GM12874 (cell line): Measurements from ENCODE around the gene TRIM7.

Source experiments
- CTCF ChIP-seq: IDR thresholded peaks from 2 replicates; pipeline ENCODE4 v1.5.1; 2011; ENCODE audit warnings: low read depth, mild to moderate bottlenecking, control low read depth, low read length, moderate library complexity; ENCODE audit not compliant: insufficient read depth

Gene TRIM7

DNA sequence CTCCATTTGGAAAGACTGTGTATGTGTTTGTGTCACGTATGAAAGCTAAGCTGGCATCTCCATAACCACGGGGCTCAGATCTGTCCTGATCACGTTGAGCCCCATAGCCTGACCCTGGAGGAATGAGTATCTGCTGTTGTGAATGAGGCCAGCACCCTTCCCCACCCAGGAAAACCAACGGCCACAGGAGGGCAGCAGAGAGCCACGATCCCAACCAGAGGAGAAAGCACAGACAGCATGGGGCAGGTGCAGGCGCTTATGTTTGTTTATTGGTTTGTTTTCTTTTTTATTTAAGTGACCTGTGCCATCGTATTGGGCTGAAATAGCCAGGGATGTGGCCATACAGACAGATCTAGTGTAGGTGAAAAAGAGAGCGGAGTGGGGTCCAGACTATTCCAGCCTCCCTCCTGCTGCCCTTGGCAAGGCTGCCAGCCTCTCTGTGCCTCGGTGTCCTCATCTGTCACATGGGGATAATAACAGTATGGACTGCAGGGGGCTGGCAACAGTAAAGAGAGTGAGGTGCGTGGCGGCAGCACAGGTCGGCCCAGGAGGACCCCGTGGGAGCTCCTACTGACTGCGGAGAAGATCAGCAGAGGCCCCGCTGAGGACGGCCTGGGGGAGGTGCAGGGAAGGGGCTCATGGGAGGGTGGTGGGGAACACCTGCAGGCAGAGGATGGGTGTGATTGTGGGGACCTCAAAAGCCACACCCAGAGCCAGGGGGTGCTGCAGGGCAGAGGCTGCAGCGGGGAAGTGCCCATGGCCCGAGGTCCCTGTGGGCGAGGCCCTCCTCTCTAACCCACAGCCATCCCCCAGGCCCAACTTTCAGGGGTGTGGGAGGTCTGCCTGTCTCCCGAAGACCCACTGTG, 45.5 kb downstream of the TRIM7 start:
- TF ChIP-seq CTCF = peak; percentile 87

- TF ChIP-seq CTCF = no peak
Observed at GRCh38 chr5:181158869-181159268, 46.1 kb downstream of the TRIM7 start.

GRCh38 chr5:181156758-181157157, 48.2 kb downstream of the TRIM7 start:
- no peak for TF ChIP-seq CTCF

GRCh38 chr5:181153814-181154213, 51.2 kb downstream of the TRIM7 start:
- TF ChIP-seq CTCF = no peak

GRCh38 chr5:181152406-181152805, 52.6 kb downstream of the TRIM7 start:
- no peak for TF ChIP-seq CTCF

DNA sequence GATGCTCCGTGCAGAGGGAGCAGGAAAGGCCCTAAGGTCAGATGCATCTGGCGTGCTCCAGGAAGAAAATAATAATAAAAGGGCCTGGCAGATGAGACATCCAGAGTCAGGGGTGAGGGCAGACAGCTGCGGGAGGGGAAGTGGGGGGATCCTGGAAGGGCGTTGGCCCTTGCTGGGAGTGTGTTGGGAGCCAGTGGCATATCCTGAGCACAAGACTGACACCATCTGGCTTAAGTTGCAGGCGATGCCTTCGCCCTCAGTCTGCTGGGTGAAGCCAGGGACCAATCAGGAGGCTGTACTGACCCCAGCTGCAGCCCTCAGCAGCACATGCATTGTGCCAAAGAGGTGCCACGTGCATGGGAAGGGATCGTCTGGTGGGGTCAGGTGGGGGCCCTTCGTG, 53.9 kb downstream of the TRIM7 start:
- TF ChIP-seq CTCF = no peak

DNA sequence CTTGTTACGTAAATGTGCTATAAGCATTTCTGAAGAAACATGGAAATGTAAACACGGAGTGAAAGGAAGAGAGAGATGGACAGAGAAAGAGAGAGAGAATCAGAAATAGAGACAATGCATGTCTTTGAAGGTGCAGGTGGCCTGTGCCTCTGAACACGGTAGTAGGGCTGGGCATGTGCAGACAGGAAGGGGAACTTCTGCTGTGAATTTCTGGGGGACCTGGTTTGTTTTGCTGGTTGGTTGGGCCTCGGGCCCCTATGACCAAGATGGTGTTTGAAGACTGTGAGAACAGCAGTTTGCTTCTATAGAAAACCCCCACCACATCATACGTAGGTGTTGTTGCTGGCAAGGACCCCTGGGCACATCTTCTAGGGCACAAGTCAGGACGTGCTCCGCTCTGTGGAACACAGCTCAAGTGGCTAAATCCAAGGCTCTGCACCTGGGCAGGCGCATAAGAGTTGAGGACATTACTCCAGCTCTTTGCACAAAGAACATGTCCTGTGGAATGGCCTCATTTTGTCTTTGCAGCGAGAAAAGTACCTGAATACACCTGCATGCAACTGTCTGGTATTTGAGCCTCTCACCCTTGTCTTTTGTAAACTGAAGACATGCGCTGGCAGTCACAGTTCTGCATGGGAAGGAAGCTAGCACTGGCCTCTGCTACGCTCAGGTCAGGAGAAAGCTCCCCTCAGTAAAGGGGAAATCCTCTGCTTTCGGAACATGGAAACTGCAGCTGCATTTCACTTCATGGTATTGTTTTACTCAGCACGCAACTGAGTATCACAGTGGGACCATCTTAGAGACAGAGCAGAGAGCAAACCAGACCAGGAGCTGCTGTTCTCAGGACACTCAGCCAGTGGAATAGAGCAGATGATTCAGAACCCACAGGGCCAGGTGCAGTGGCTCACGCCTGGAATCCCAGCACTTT, 54.9 kb downstream of the TRIM7 start:
- no peak for TF ChIP-seq CTCF
